Measurements from ENCODE around the gene INVS.

GRCh38 chr9:100086097-100086635, 12.9 kb upstream of the INVS start:
- TF ChIP-seq CTCF (IDR thresholded peaks at IDR 0.05; ENCODE audit: low read depth, low read length, missing input control) (no peak), TAF1 (conservative IDR thresholded peaks at IDR 0.05) (no peak), GABPA (IDR thresholded peaks at IDR 0.05 in 1 of 2, conservative IDR thresholded peaks at IDR 0.05 in 1 of 2) (no peak), EGR1 (IDR thresholded peaks at IDR 0.05; ENCODE audit: low read depth in 2 of 2) (no peak), REST (IDR thresholded peaks at IDR 0.05) (no peak), RAD21 (IDR thresholded peaks at IDR 0.05) (no peak), FOXA1 (IDR thresholded peaks at IDR 0.05) (no peak), HNF4G (IDR thresholded peaks at IDR 0.05) (no peak), ATF3 (IDR thresholded peaks at IDR 0.05) (no peak), JUND (IDR thresholded peaks at IDR 0.05) (no peak), NR2F2 (IDR thresholded peaks at IDR 0.05) (no peak), ZBTB33 (IDR thresholded peaks at IDR 0.05) (no peak)

Data from liver (tissue), 3 donors.